A549 treated with GW870086 at 1 μM for 4 hours (cell line): ENCODE results near the gene TNC. TPM values are rescaled to one million over a fixed set of nuclear protein-coding genes. Genes with fewer than 3 reads are reported as not detected.

Source experiments
- total RNA-seq: library from RNA; stranded (reverse); fragments of 200-300 nt; extraction: Qiagen RNA extraction; gene quantifications from 5 replicates; pipeline ENCODE4 v1.2.3, GENCODE V29; 2022; ENCODE audit warnings: low read depth

Gene TNC
- total RNA-seq: 0.59 to 1.1 TPM (median 0.61 TPM) in 5 replicates

GRCh38 chr9:115117999-115118878, at the start of gene TNC:
Gene TNC, minus strand, starts transcription at chr9:115118157. Its CDS starts 27,139 bp downstream, at chr9:115091018.

Other genes with a start within 250 kb of the TNC start
- not detected in 5 replicates for gene TNFSF8, start 187.6 kb downstream of the TNC start, total RNA-seq